Cortex of kidney (tissue), 1 donor: Measurements from ENCODE around the gene GPC6.

Experiments
- DNase-seq: peaks from one replicate; lab custom pipeline; 2025; lab: John Stamatoyannopoulos, UW

The GPC6 gene

GRCh38 chr13:93744033-93744432, 517.4 kb downstream of the GPC6 start:
- no peak for DNase-seq

- no peak for DNase-seq
These were observed 518.3 kb downstream of the GPC6 start for GRCh38 chr13:93744886-93745285.

GRCh38 chr13:93745884-93746283, 519.3 kb downstream of the GPC6 start:
- DNase-seq: no peak

- DNase-seq: no peak
These were observed 520.0 kb downstream of the GPC6 start for GRCh38 chr13:93746589-93746988.

GRCh38 chr13:93750676-93751075, 524.1 kb downstream of the GPC6 start:
- DNase-seq: no peak

GRCh38 chr13:93751117-93751516, 524.5 kb downstream of the GPC6 start:
- no peak for DNase-seq

GRCh38 chr13:93752541-93752940, 525.9 kb downstream of the GPC6 start:
- DNase-seq: no peak

GRCh38 chr13:93753639-93754038, 527.0 kb downstream of the GPC6 start:
- no peak for DNase-seq

GRCh38 chr13:93755341-93755740, 528.7 kb downstream of the GPC6 start:
- DNase-seq: no peak

GRCh38 chr13:93758575-93758974, 532.0 kb downstream of the GPC6 start:
- DNase-seq: no peak

- no peak for DNase-seq
These were observed 536.3 kb downstream of the GPC6 start for GRCh38 chr13:93762708-93763426.

- no peak for DNase-seq
These were observed 538.5 kb downstream of the GPC6 start for GRCh38 chr13:93765062-93765461.

- no peak for DNase-seq
These were observed 539.2 kb downstream of the GPC6 start for GRCh38 chr13:93765811-93766210.

- DNase-seq: no peak
These were observed 540.1 kb downstream of the GPC6 start for GRCh38 chr13:93766719-93767118.

- DNase-seq: no peak
These were observed 540.7 kb downstream of the GPC6 start for GRCh38 chr13:93767180-93767916.

- DNase-seq: no peak
These were observed 541.4 kb downstream of the GPC6 start for GRCh38 chr13:93767917-93768409.

- no peak for DNase-seq
These were observed 542.5 kb downstream of the GPC6 start for GRCh38 chr13:93769101-93769500.

- DNase-seq: no peak
These were observed 543.0 kb downstream of the GPC6 start for GRCh38 chr13:93769607-93770006.

- no peak for DNase-seq
These were observed 544.6 kb downstream of the GPC6 start for GRCh38 chr13:93771227-93771626.

- no peak for DNase-seq
These were observed 545.2 kb downstream of the GPC6 start for GRCh38 chr13:93771782-93772181.

- no peak for DNase-seq
These were observed 547.9 kb downstream of the GPC6 start for GRCh38 chr13:93774506-93774905.

- no peak for DNase-seq
These were observed 548.4 kb downstream of the GPC6 start for GRCh38 chr13:93775027-93775426.

- no peak for DNase-seq
These were observed 549.0 kb downstream of the GPC6 start for GRCh38 chr13:93775507-93776108.
